ENCODE data around the gene ADRA2C.

ADRA2C gene

GRCh38 chr4:3760841-3761240, 5.3 kb upstream of the ADRA2C start:
- DNase-seq: no peak

GRCh38 chr4:3762264-3762663, 3.9 kb upstream of the ADRA2C start:
- no peak for DNase-seq

- no peak for DNase-seq
Observed at GRCh38 chr4:3762753-3763549, 3.2 kb upstream of the ADRA2C start.

DNA sequence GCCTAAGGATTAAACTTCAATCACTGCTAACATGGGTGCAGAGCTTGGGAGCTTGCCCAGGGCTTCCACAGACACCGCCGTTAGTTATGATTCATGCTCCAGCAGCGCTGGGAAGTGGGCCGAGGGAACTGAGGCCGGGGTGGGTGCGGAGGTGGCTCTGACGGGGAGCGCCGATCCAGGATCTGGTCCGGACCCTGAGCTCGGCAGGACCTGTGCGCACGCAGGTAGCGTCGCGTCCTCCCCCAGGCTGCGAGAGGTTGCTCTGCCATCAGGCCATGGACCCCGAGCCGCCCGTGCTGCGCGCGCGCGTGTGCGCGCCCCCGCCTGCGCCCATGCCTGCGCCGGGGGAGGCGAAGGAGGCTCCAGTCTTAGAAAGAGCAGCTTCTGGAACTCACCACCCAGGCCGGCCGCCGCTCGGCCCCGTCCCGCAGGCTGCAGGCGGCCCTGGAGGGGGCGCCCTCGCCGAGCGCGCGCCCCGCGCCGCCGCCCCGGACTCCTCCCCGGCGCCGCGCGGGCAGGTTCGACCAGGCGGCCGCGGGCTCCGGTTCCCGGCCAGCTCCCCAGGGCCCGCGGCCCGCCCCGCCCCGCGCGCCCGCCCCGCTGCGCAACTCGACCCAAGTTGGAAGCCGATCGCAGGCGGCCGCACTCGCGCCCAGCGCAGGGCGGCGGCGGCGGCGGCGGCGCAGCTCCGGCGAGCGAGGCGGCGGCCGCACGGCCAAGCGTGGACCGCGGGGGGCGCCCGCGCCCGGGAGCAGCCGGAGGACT, 732 bp upstream of the ADRA2C start:
- peak; percentile 52 for DNase-seq

GRCh38 chr4:3766785-3767569, 792 bp downstream of the ADRA2C start:
- no peak for DNase-seq

- DNase-seq: no peak
Observed at GRCh38 chr4:3767570-3768288, 1.5 kb downstream of the ADRA2C start.

DNA sequence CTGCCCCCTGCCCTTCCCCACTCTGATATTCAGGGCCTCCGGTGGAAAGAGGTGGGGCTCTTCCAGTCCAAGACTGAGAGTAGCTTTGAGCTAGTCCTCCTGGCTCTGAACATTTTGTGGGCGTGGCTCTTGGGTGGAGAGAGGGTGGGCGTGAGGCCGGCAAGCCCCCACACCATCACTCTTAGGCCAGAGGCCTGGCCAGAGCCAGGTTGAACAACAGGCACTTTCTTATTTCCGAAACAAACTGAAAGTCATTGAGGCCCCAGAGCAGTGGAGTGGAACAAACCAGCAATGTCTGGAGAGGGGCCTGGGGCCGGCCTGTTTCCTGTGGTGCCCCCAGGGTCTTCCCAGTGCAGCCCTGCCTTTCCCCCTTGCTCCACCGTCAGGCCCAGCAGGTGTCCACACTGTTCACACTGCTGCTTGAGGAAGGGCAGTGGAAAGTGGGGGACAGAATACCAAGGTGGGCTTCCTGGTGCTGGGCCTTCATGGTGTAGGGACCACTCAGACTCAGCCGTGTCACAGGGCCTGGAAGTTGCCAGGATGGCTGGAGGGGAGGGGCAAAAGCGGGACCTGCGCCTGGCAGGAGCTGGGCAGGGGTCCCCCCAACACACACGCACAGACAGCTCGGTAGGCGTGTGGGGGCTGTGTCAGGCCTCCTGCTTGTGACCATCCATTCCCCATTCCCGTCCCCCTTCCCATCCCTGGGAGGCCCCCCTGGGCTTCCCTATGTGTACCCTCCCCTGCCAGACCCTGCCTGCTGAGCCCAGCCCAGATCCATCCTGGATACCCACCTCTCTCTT, 2.9 kb downstream of the ADRA2C start:
- DNase-seq: no peak

DNA sequence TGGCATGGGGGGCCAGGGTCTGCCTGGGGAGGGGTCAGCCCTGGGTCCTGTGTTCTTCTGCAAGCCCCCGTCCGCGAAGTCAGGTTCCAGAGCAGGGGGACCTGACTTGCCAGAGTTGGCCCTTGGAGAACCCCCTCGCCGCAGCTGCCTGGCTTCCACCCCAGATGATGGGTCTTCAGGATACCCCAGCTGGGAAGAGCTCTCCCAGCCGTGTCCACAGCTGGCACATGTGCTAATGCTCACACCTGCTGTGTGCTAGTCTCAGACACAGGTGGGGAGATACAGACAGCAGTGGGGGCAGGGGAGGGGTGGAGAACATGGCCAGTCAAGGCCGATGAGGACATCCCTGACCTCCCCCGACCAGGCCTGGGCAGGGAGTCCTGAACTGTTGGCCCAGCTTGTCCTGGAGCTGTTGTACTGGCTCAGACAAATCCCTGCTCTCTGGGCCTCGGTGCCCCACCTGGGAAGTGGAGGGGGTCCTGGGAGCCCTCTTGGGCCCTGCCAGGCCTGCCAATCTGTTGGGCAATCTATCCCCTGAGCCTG, 3.5 kb downstream of the ADRA2C start:
- no peak for DNase-seq

DNA sequence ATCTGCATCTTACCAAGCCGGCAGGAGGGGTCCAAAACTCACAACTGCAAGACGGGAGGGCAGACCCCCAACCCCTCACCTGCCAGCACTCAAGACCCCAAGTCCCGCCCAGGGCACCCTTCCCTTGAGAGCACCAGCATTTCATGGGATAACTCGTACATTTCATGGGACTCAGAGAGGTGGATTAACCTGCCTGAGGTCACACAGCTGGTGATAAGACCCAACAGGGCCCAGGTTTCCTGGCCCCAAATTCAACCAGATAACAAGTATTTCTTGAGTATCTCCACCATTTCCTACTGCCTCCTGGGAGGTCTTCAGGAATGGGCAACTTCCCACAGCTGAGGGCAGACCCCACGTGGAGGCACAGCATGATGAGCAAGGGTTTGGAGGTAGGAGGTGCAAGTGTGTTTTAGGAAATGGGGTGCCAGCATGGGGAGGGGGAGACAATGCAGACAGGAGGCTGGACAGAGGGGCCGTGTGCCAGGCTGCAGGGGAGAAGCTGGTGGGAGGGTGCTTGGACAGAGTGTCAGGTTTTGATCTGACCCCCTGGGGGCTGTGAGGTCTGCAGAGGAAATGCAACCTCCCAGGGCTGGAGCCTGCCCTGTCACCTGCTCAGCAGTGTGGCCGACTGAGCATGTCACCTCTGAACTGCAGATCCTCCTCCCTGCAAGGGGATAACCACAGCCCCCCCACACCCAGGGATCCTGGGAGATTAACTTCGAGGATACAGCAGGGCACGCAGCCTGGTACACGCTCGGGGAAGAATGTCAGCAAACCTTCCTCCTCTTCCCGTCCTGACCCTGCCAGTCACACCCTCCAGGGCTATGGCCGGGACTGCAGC, 4.4 kb downstream of the ADRA2C start:
- DNase-seq: no peak

- DNase-seq: no peak
Observed at GRCh38 chr4:3771164-3771809, 5.1 kb downstream of the ADRA2C start.

GRCh38 chr4:3771939-3772495, 5.8 kb downstream of the ADRA2C start:
- DNase-seq: no peak

DNA sequence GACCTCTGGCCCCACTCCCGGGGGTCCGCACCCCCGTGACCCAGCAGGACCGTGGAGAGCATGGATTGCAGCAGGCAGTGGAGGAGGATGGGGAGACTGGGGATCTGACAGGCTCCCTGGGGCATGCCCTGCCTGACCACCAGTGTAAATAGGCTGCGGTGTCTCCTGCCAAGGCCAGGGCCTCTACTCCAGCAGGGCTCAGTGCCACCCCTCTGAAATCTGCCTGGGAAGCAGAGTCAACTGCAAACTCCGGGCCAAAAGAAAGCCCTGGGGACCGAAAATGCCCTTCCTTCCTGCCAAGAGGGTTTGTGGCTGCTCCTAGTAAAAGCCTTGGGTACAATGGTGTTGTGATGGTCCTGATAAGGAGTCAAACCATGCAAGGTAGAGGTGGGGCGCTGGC, 6.4 kb downstream of the ADRA2C start:
- DNase-seq: no peak

DNA sequence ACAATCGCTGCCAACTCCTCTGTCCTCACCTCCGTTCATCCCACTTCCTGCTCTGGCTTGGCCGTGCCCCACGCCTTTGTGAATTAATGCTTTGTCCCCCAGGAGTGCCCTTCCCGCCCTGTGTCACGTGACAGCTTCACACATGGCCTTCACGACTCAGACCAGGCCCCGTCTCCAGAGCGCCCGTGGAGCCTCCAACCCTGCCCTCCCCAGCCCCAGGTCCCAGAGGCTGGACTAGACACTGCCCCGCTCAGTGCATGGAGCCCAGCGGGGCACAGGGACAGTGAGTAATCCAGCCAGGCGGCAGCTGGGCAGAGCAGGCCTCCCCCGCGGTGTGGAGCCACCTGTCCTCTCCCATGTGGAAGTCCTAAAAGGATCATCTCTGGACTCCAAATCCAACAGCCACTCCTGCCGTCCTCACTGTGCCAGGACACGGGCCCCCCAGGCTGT, 7.4 kb downstream of the ADRA2C start:
- no peak for DNase-seq

DNA sequence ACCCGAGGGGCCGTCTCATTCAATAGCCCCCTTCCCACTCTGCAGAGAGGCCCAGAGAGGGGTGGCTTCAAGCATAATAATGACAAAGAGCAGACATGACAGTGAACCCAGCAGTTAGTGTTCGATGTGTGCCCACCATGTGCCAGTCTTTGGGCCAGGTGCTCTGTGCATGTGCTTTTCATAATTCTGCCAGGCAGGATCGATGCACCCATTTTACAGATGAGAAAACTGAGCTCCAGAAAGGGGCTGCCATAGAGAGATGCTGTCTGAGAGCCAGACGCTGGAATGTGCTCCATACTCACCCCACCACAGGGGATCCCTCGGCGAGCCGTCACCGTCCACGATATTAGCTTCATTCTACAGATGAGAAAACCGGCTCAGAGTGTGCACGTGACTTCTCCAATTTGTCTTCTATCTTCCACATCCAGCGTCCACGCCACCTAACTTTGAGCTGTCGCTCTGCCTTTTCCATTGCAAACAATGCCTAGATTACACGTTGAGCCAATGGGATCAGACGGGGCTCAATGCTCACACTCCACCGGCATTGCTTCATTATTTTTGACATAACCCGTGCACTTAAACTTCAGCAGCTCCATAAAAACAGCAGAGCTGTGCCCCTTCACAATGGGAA, 8.2 kb downstream of the ADRA2C start:
- DNase-seq: no peak

DNA sequence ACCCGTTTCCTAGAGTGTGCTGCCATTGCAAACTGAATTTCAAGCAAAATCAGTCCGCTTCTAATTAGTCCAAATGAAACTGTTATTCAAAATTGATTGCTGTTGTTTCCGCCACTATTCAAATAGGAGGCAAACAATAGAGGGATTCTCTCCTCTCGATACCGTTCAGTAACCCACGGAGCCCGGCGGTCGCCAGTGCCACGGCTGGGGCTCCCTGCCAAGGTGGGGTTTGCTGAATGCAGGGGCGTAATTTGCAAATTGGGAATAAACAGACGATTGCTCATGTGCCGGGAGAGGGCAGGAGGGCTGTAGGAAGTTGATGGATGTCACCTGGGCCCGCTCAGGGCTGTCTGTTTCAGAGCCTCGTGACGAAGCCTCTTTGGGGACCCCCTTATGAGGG, 8.8 kb downstream of the ADRA2C start:
- no peak for DNase-seq

- DNase-seq: no peak
Observed at GRCh38 chr4:3775576-3775975, 9.4 kb downstream of the ADRA2C start.

DNA sequence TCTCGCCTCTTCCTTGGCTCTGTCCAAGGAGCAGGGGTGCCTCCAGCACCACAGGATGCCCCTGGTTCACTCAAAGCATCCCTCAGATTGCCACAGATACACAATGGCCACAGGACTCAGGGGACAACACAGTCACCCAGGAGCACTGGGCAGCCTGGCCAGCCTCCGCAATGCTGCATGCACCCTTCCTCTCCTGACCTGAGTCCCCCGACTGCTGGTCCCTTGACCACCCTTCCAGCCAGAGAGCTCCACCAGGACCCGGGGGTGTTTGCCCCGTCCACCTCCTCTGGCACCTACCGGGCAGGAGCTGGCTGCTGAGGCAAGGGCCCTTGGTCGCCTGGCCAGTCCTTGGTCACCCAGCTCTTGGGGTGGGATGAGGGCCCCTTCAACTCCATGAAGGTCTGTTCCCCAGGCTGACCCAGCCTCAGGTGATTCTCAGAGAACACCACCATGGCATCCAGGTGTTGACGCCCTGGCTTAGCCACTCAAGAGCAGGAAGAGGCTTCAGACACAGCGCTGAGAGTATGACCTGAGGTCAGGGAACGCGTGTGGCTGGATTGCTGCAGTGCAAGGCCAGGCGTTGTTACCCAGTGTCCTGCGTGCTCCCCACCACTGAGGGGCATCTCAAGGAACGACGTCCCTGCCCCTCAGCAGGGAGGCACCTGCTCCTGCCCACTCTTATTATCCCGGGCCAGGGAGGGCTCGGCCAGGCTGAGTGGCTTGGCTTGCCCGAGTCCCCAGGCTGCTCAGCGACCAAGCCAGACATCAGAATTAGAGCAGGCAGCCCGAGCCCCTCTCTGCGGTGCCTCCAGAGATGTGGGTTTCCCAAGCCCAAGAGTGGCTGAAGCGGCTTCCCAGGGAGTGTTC, 10.2 kb downstream of the ADRA2C start:
- DNase-seq: no peak

DNA sequence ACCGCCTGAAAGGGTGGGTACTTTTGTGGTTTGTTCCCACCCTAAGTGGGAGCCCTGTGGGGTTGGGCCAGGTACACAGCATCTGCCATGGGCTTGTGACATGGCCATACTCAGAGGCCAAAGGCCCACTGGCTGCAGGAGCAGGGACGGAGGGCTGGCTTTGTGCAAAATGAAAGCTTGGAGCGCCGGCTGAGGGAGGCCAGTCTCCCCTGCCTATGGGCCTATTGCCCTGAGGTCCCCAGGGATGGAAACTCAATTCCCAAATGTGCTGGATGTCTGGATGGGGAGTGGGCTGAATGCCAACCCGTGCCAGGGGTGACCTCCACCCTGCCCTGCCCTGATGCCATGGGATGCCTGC, 10.8 kb downstream of the ADRA2C start:
- DNase-seq: no peak

Measured in fibroblast of skin of abdomen (primary cell).